GM21390 (cell line): Measurements from ENCODE around the gene GTPBP1.
A peak's percentile ranks its signal among the peaks of the same experiment; 100 is the strongest.

Experiments
- ATAC-seq: cut with Tn5 transposase; IDR thresholded peaks from one replicate; pipeline ENCODE4 v1.9.1; 2021; ENCODE audit not compliant: unreplicated experiment

The GTPBP1 gene

GRCh38 chr22:38700789-38701628 is 4.7 kb upstream of the GTPBP1 start, which contains the start of gene JOSD1:
Gene JOSD1 (minus strand): TSS chr22:38700943. CDS start chr22:38699987, 956 bp downstream.
- ATAC-seq: peak; percentile 30

- ATAC-seq: no peak
These were observed 1.0 kb upstream of the GTPBP1 start for GRCh38 chr22:38704654-38705234.

DNA sequence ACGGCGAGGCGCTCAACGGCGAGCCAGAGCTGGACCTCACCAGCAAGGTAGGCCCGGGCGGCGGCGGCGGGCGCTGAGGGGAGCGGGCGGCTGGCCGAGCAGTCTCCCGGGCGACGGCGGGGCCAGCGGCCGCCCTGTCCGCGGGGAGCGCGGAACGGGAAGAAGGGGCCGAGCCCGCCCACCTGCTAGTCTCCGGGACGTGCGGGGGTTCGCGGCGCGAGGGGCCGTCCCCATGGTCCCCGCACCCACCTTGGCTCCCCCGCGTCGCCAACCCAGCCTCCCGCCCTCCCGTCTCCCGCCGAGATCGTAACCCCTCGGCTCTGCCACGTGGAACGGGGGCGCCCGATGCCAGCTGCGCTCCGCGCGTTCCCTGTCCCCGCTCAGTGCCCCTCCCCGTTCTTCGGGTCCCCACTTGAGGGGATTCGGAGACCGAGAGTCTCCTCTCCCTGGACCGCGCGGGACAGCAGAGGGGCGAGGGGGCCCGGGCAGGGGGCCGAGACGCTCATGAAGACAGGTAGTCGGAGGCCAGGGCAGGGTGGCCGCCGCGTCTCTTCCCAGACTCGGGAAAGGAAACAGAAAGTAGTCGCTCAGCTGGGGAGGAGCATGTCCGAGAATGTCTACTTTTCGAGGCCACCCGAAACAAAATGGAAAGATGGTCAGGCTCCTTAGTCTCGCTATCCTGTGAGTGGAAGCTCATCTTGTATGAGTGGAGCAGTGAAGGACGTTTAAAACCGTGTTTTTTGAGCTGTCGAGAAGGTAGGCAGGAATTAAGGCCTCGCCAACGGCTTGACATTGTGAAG is 557 bp downstream of the GTPBP1 start:
- ATAC-seq: peak; percentile 1

DNA sequence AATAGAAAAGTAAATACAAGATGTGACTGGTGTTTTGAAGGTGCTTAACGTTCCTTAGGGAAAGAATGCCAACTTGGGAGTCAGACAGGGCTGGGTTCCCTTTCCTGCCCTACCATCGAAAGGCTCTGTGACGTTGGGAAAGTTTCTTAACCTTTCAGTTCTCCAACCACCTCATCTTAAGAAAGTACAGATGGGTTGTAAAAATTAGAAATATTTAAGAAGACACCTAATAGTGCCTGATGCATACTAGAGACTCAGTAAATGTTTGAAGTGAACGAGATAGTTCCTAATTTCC is 1.1 kb downstream of the GTPBP1 start:
- no peak for ATAC-seq

- no peak for ATAC-seq
These were observed 1.6 kb downstream of the GTPBP1 start for GRCh38 chr22:38707346-38707745.

- ATAC-seq: no peak
These were observed 2.2 kb downstream of the GTPBP1 start for GRCh38 chr22:38707984-38708383.

DNA sequence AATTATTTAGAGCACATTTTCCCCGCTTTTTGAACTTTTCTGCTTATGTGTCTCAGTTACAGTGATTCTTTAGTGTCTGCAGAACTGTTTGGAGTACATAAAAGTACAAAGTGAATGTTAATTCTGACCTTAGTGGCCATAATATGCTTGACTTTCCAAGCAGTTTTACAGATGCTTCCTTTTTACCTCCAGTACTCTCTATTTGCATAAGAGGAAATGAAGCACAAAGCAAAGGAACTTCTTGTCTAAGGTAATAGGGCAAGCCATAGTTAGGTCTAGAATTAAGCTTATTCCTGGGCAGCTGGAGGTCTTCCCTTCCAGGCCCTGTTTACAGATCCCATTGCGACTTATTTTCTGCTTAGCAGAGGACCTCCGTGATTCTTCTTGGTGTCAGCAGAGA is 3.6 kb downstream of the GTPBP1 start:
- no peak for ATAC-seq

DNA sequence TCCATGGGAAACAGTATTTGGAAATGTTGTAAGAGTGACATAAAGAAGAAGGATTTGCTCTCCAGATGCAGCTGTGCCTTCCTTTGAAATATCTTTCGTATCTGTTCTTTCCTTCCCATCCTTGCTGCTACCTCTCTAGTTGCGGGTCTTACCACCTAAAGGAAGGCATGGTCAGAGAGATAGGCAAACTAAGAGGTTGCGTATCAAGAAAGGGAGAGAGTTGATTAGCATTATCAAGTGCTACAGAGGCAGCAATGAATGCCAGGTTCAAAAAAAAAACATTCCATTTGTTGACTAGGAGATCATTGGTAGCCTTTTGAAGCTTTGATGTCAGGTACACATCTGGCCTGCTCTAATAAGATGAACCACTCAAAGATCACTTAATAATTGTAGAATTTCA is 4.6 kb downstream of the GTPBP1 start:
- no peak for ATAC-seq

GRCh38 chr22:38710866-38711265 is 5.1 kb downstream of the GTPBP1 start:
- no peak for ATAC-seq

DNA sequence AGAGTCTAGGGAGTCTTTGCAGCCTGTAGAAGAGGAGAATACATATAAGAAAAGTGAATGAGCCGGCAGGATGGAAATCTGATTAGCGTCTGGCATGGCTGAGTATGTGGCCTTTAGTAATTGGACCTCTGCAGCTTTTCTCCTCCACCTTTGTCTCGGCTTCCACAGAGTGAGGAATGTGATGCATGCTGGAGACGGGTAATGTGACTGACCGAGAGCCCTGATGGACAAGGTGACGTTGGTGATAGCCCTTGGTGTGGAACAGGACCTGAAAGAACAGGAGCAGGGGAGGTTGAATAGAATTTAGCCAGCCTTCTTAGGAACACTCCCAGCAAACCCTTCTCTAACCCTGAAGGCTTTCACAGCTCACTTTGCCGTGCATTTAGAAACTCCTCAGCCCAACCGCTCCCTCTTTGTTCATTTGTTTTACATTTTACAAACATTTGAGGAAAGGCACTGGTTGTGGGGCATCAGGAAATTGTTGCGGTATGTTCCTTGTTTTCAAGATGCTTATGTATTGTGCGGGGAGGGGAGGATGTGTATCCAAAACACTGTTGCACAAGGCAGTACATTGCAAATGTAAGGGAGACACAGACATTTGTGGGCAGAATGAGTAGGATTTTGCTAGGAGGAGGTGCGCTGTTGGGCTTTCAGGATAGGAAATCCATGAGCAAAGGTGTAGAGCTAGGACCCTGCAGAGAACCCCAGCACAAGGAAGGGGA is 6.9 kb downstream of the GTPBP1 start:
- ATAC-seq: no peak

DNA sequence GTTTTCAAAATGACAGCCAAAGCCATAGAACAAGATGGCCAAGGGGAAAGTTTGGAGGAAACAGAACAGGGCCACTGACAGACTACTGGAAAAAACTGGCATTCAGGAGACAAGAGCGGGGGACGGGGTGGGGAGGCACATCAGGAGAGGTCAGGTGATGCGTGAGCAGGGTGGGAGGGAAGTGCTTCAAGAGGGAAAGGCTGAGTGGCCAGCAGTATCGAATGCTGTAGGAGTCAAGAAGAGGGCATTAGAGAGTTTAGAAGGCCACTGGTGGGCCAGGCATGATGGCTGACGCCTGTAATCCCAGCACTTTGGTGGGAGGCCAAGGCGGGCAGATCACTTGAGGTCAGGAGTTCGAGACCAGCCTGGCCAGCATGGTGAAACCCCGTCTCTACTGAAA is 8.2 kb downstream of the GTPBP1 start:
- no peak for ATAC-seq

DNA sequence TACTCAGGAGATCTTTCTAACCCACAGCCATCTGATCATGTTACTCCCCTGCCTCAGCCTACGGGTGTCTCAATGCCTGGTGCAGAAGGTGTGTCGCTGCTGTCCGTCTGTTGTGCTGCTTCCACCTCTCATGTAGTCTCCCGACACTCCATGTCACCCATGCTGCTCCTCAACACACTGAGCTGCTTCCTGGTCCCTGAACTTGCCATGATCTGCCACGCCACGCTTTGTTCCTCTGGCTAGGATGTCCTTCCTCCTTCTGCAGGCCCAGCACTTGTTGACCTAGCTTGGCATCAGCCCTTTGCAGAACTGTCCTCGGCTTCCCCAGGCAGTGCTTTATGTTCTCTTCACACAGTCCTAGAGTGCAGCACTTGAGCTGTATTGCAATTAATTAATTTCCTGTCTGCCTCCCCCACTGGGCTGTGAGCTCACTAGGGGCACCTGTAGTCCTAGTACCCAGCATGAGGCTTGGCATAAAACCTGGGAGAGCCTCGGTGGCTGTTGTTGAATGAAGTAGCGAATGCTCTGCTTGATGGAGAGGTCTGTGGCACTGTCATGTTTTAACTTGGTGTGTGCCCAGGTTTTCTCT is 9.5 kb downstream of the GTPBP1 start:
- no peak for ATAC-seq

GRCh38 chr22:38715852-38716251 is 10.1 kb downstream of the GTPBP1 start:
- ATAC-seq: no peak

GRCh38 chr22:38716271-38716670 is 10.5 kb downstream of the GTPBP1 start:
- no peak for ATAC-seq

DNA sequence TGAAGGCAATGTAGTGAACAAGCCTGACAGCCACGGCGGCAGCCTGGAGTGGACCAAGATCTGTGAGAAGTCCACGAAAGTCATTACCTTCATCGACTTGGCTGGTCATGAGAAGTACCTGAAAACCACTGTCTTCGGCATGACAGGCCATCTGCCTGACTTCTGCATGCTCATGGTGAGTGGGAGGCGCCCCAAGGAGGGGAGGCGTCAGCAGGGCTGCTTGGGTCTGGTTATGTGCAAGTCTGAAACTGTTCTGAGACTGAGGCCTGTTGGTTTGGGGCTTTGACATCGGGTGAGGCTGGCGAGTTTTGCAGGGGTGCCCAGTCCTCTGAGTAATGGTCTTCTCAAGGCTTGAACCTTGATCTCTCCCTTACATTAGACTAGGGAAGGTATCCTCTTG is 11.1 kb downstream of the GTPBP1 start:
- ATAC-seq: no peak

- ATAC-seq: no peak
These were observed 11.5 kb downstream of the GTPBP1 start for GRCh38 chr22:38717244-38717643.

DNA sequence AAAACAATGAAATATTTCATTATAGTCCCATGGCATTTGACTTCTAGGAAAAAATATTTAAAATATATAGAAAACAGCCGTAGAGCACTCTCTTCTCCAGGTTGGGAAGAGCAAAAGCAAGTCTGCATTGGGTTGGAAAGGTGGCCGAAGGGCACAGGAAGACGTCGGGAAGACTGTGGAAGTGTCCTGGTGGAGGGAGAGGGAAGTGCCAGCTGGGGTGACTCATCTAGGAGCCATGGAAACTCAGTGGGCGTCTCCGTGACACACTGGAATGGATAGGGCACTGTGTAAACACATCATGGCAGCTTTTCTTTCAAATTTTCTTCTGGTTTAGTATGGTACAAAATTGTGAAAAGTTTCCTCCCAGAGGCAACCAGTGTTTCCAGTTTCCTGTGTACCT is 12.7 kb downstream of the GTPBP1 start:
- no peak for ATAC-seq

DNA sequence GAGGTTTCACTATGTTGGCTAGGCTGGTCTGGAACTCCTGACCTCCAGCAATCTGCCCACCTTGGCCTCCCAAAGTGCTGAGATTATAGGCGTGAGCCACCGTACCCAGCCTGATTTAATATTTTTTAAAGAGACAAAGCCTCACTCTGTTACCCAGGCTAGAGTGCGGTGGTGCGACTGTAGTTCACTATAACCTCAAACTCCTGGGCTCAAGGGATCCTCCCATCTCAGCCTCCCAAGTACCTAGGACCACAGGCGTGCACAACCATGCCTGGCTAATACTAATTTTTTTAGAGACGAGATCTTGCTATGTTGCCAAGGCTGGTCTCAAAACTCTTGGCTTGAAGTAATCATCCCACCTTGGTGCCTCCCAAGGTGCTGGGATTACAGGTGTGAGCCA is 13.5 kb downstream of the GTPBP1 start:
- no peak for ATAC-seq

DNA sequence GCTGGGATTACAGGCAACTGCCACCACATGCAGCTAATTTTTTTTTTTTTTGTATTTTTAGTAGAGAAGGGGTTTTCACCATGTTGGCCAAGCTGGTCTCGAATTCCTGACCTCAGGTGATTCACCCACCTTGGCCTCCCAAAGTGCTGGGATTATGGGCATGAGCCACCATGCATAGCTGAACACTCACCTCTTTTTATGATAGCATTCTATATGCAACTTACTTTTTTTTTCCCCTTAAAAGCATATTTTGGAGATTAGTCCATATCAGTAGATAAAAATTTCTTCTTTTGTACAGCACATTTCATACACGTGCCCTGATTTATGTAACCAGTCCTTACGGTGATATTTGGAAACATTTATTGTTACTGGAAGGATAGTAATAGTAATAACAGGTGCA is 14.6 kb downstream of the GTPBP1 start:
- ATAC-seq: no peak

- ATAC-seq: no peak
These were observed 15.8 kb downstream of the GTPBP1 start for GRCh38 chr22:38721551-38721950.

GRCh38 chr22:38724176-38724575 is 18.4 kb downstream of the GTPBP1 start:
- ATAC-seq: no peak
